GM12878 (cell line): ENCODE results near the gene FAM171A1.

Experiments used
- CBX3 ChIP-seq: fragments of 200-600 bp; sonication (generic); IDR thresholded peaks from 2 replicates; pipeline ENCODE4 v1.6.1; 2016; ENCODE audit warnings: low read depth, borderline replicate concordance
- CTCF ChIP-seq, 3 experiments: IDR thresholded peaks in 2 of 3; conservative IDR thresholded peaks in 1 of 3; 2 replicates each; pipeline ENCODE4 v1.5.1; 2011; ENCODE audit warnings: low read depth in 3 of 3, low read length in 3 of 3, mild to moderate bottlenecking in 3 of 3, control low read depth in 2 of 3, moderate library complexity in 2 of 3, inconsistent platforms in 1 of 3, mixed read lengths in 1 of 3; ENCODE audit not compliant: control insufficient read depth in 2 of 3, insufficient read depth in 1 of 3; ENCODE audit errors: extremely low read depth in 1 of 3
- MYC ChIP-seq: IDR thresholded peaks from 2 replicates; pipeline ENCODE4 v1.6.1; 2011; ENCODE audit warnings: mild to moderate bottlenecking, low read length, moderate library complexity, inconsistent platforms; ENCODE audit not compliant: insufficient read depth, insufficient replicate concordance, insufficient read length, severe bottlenecking
- TF ChIP-seq, protein P1 (sequence below): IDR thresholded peaks from 2 replicates; pipeline ENCODE4 v1.6.1; 2011; ENCODE audit warnings: borderline replicate concordance, low read depth, mild to moderate bottlenecking, moderate library complexity, mixed read lengths, low read length; ENCODE audit not compliant: insufficient read depth; ENCODE audit errors: extremely low read length

DNA sequence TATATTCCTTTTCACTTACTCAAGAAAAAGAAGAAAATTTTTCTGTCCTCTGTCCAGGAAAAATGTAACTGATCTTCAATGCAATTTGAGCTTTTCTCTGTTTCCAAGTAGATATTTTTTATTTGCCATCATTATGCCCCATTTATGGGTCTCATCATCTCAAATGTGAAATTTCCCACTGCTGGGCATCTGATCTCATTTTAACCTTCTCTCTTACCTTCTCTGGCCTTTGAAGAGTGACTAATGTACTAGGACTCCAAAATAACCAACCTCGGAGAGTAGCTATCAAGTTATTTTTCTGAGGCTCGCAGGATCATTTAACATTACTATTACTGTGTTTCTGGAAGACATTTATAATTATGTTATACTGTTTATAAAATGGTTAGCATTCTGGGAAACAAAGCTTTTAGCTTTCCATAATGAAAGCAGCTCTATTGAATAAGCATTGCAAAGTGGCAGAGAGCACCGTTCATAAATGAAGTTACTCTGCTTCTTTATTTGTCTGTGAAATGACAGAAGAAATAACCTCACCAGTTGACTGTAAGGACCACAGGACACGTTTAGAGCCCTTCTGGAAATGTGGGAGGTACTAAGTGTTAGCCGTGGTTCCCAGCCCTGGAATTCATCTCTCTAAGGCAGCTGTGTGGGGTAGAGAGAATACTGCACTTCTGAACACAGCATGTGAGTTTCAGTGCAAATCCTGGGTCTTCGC, 169.3 kb downstream of the FAM171A1 start:
- no peak for TF ChIP-seq CBX3
- no peak for TF ChIP-seq CTCF (IDR thresholded peaks at IDR 0.05 in 2 of 3, conservative IDR thresholded peaks at IDR 0.05 in 1 of 3; ENCODE audit: control insufficient read depth in 2 of 3, extremely low read depth in 1 of 3, insufficient read depth in 1 of 3, low read depth in 3 of 3, low read length in 3 of 3)
- TF ChIP-seq MYC = no peak
- TF ChIP-seq, protein P1, sequence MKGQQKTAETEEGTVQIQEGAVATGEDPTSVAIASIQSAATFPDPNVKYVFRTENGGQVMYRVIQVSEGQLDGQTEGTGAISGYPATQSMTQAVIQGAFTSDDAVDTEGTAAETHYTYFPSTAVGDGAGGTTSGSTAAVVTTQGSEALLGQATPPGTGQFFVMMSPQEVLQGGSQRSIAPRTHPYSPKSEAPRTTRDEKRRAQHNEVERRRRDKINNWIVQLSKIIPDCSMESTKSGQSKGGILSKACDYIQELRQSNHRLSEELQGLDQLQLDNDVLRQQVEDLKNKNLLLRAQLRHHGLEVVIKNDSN = no peak
